Uterus (tissue), 2 donors: ENCODE data around the gene DOK3.

Experiments used
- CTCF ChIP-seq, 4 experiments: fragments of 200-600 bp in 2 of 4; fragments of 450-650 bp in 2 of 4; sonication (generic) in 2 of 4; IDR thresholded peaks; one replicate each; pipeline ENCODE4 v1.5.1; 2016 to 2019; ENCODE audit warnings: antibody characterized with exemption in 4 of 4, mild to moderate bottlenecking in 2 of 4, moderate library complexity in 1 of 4
- POLR2A ChIP-seq, 2 donors: fragments of 450-650 bp; IDR thresholded peaks; one replicate each; pipeline ENCODE4 v1.6.1; 2016; ENCODE audit warnings: antibody characterized with exemption in 2 of 2, mild to moderate bottlenecking in 1 of 2, moderate library complexity in 1 of 2

GRCh38 chr5:177492841-177493240 lies 16.8 kb downstream of the DOK3 start:
- TF ChIP-seq CTCF (IDR thresholded peaks at IDR 0.05), result no peak
- no peak for TF ChIP-seq POLR2A (IDR thresholded peaks at IDR 0.05)
